MM.1S (cell line): ENCODE results near the gene PMEPA1.

Experiments used
- EZH2 ChIP-seq: fragments of 300-600 bp; sonication (generic); optimal IDR thresholded peaks from 2 replicates; pipeline ENCODE3; 2017; ENCODE audit warnings: low read depth, mild to moderate bottlenecking, antibody characterized with exemption, low read length, mixed read lengths
- TF ChIP-seq, protein P1 (sequence below): fragments of 300-600 bp; sonication (generic); IDR thresholded peaks from 2 replicates; pipeline ENCODE4 v1.5.1; 2016; ENCODE audit warnings: antibody characterized with exemption, low read length, mixed read lengths

- TF ChIP-seq, protein P1, sequence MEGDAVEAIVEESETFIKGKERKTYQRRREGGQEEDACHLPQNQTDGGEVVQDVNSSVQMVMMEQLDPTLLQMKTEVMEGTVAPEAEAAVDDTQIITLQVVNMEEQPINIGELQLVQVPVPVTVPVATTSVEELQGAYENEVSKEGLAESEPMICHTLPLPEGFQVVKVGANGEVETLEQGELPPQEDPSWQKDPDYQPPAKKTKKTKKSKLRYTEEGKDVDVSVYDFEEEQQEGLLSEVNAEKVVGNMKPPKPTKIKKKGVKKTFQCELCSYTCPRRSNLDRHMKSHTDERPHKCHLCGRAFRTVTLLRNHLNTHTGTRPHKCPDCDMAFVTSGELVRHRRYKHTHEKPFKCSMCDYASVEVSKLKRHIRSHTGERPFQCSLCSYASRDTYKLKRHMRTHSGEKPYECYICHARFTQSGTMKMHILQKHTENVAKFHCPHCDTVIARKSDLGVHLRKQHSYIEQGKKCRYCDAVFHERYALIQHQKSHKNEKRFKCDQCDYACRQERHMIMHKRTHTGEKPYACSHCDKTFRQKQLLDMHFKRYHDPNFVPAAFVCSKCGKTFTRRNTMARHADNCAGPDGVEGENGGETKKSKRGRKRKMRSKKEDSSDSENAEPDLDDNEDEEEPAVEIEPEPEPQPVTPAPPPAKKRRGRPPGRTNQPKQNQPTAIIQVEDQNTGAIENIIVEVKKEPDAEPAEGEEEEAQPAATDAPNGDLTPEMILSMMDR: no peak
- no peak for TF ChIP-seq EZH2
Observed at GRCh38 chr20:57709823-57710799, at the start of gene PMEPA1.
